Measurements from ENCODE around the gene SAMD9L. TPM values are rescaled to one million over a fixed set of nuclear protein-coding genes. Genes with fewer than 3 reads are reported as not detected.
A peak's percentile ranks its signal among the peaks of the same experiment; 100 is the strongest.

Gene SAMD9L
- total RNA-seq, 1 experiment from 2014 or later = 26.4 TPM

DNA sequence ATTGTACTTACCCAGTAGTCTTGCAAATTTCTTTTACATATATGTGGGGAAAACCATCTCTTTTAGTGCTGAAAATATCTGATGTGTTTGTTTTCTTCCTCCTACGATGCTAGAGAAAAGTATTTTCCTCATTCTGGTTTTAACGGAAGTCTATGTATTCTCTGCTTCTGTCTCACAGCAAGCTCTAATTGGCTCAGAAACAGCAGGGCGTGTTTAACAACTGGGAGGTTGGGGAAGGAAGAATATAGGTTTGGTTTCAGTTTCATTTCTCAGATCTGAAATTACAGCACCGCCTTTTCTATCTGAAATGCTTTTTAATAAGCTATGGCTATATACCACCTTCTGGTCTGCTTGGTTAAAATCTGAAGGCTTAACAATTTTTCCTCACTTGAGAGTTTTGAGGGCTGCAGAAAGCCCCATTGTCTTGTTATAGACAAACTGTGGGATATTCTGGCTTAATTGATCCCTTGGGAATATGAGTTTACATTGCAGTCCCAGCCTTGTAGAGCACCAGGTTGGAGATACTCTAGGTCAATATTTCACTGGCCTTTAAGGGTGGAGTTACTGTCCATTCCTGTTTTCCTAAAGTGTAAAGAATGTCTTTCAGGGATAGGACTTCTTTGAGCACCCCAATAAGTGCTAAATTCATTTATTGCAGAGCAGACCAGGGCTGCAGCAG, 30.2 kb downstream of the SAMD9L start, which contains the start of gene SAMD9:
TSS of gene SAMD9 (minus strand) at position 128 of the 679 bp plus-strand sequence. CDS start 11,882 bp downstream, outside the sequence.
- Histone ChIP-seq H3K9me2 (replicated peaks; ENCODE audit: insufficient read depth, low read length) (no peaks in the 10 kb centered on the region), H4K20me1 (ENCODE audit: insufficient read depth, low read depth, low read length) (no peaks in the 10 kb centered on the region), H3K36me3 (ENCODE audit: insufficient read depth, low read length) (peaks cover 10% of the 10 kb centered on the region), H3K4me1 (ENCODE audit: low read length) (peaks cover 31% of the 10 kb centered on the region), H3K79me2 (ENCODE audit: low read length) (peaks cover 34% of the 10 kb centered on the region), H3K9me3 (ENCODE audit: low read length) (no peaks in the 10 kb centered on the region), H3K27me3 (ENCODE audit: low read length) (no peaks in the 10 kb centered on the region), H3K4me3 (ENCODE audit: low read length) (peak within 1 kb of the TSS; percentile 69), H2AFZ (ENCODE audit: low read length) (peak within 1 kb of the TSS; percentile 68), H3K9ac (ENCODE audit: low read length) (peak within 1 kb of the TSS; percentile 54), H3K27ac (ENCODE audit: low read length) (peak within 1 kb of the TSS; percentile 60), H3K4me2 (ENCODE audit: low read depth, low read length, poor library complexity, severe bottlenecking) (peak within 1 kb of the TSS; percentile 79)
- DNase-seq = peak; percentile 96

DNA sequence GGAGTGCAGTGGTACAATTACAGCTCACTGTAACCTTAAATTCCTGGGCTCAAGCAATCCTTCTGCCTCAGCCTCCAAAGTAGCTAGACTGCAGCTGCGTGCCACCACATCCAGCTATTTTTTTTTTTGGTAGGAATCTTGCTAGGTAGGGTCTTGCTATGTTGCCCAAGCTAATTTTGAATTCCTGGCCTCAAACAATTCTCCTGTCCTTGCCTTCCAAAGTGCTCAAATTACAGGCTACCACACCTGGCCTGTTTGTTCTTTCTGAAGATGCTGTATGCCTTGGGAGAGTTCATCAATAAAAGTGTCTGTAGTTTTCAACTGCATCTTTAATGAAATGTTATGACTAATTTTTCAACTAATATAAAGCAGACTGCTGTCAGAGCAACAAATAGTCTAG, 30.9 kb downstream of the SAMD9L start:
- no peak overlapping the region for H2AFZ ChIP-seq (ENCODE audit: low read length)
- no peaks in the 10 kb centered on the region for H3K9me2 ChIP-seq (replicated peaks; ENCODE audit: insufficient read depth, low read length)
- peaks cover 34% of the 10 kb centered on the region for H3K79me2 ChIP-seq (ENCODE audit: low read length)
- peak overlapping the region; percentile 60 for H3K27ac ChIP-seq (ENCODE audit: low read length)
- H3K27me3 ChIP-seq (ENCODE audit: low read length) = no peaks in the 10 kb centered on the region
- H3K4me2 ChIP-seq (ENCODE audit: low read depth, low read length, poor library complexity, severe bottlenecking) = peak overlapping the region; percentile 79
- H3K4me1 ChIP-seq (ENCODE audit: low read length) = peaks cover 31% of the 10 kb centered on the region
- no peaks in the 10 kb centered on the region for H3K9me3 ChIP-seq (ENCODE audit: low read length)
- H4K20me1 ChIP-seq (ENCODE audit: insufficient read depth, low read depth, low read length) = no peaks in the 10 kb centered on the region
- peaks cover 10% of the 10 kb centered on the region for H3K36me3 ChIP-seq (ENCODE audit: insufficient read depth, low read length)
- peak overlapping the region; percentile 69 for H3K4me3 ChIP-seq (ENCODE audit: low read length)
- H3K9ac ChIP-seq (ENCODE audit: low read length) = peak overlapping the region; percentile 54
- DNase-seq = peak; percentile 45

DNA sequence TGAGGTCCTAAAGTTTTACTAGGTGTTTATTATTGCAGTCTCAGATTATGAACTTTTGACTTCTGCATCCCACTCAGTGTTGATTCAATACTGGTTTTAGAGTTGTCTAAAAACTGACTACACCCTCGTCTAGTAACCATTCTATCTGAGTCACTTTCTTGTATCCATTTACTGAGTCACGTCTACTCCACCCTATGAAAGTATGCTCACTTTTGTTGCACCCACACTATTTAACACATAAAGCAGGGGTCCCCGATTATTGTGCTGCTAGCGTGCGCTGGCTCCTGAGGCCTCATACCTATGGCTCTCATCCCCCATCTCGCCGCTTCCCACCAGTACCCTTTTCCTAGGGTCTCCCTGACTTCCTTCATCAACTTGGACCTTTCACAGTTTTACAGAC, 32.4 kb downstream of the SAMD9L start:
- Histone ChIP-seq H3K27ac (ENCODE audit: low read length) (no peak overlapping the region), H3K4me1 (ENCODE audit: low read length) (peaks cover 31% of the 10 kb centered on the region), H2AFZ (ENCODE audit: low read length) (no peak overlapping the region), H3K36me3 (ENCODE audit: insufficient read depth, low read length) (peaks cover 10% of the 10 kb centered on the region), H3K27me3 (ENCODE audit: low read length) (no peaks in the 10 kb centered on the region), H3K4me2 (ENCODE audit: low read depth, low read length, poor library complexity, severe bottlenecking) (peak overlapping the region; percentile 79), H3K9me3 (ENCODE audit: low read length) (no peaks in the 10 kb centered on the region), H3K9me2 (replicated peaks; ENCODE audit: insufficient read depth, low read length) (no peaks in the 10 kb centered on the region), H3K79me2 (ENCODE audit: low read length) (peaks cover 34% of the 10 kb centered on the region), H3K9ac (ENCODE audit: low read length) (0 out of 2 replicates have a peak overlapping the region, but pooled peaks have one; percentile 54), H4K20me1 (ENCODE audit: insufficient read depth, low read depth, low read length) (no peaks in the 10 kb centered on the region), H3K4me3 (ENCODE audit: low read length) (peak overlapping the region; percentile 69)
- DNase-seq = no peak

DNA sequence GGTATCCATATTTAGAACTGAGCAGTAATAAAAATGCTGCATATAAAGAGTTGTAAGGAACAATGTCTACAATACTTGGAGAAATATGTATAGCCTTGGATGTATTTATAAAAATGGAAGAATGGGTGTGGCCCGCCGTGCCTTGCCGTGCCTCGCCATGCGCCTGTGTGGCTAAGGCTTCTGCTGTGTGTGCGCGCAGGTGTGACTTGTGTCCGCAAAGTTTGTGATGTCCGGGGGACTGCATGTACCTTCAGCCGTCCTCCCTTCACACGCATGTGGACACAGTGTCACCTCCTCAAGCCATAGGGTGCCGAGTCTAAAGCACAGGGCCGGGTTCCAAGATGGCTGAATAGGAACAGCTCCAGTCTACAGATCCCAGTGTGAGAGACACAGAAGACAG, 40.2 kb downstream of the SAMD9L start:
- H3K36me3 ChIP-seq (ENCODE audit: insufficient read depth, low read length) = peaks cover 52% of the 10 kb centered on the region
- no peaks in the 10 kb centered on the region for H3K9me3 ChIP-seq (ENCODE audit: low read length)
- H2AFZ ChIP-seq (ENCODE audit: low read length) = no peak overlapping the region
- H3K27me3 ChIP-seq (ENCODE audit: low read length) = no peaks in the 10 kb centered on the region
- H3K27ac ChIP-seq (ENCODE audit: low read length) = no peak overlapping the region
- peaks cover 5% of the 10 kb centered on the region; the same call in 1 of the 2 replicates for H3K79me2 ChIP-seq (ENCODE audit: low read length)
- no peak overlapping the region for H3K4me3 ChIP-seq (ENCODE audit: low read length)
- no peak overlapping the region for H3K4me2 ChIP-seq (ENCODE audit: low read depth, low read length, poor library complexity, severe bottlenecking)
- H3K9ac ChIP-seq (ENCODE audit: low read length) = no peak overlapping the region
- no peaks in the 10 kb centered on the region for H4K20me1 ChIP-seq (ENCODE audit: insufficient read depth, low read depth, low read length)
- H3K9me2 ChIP-seq (replicated peaks; ENCODE audit: insufficient read depth, low read length) = no peaks in the 10 kb centered on the region
- no peak for DNase-seq
- no peaks in the 10 kb centered on the region for H3K4me1 ChIP-seq (ENCODE audit: low read length)

DNA sequence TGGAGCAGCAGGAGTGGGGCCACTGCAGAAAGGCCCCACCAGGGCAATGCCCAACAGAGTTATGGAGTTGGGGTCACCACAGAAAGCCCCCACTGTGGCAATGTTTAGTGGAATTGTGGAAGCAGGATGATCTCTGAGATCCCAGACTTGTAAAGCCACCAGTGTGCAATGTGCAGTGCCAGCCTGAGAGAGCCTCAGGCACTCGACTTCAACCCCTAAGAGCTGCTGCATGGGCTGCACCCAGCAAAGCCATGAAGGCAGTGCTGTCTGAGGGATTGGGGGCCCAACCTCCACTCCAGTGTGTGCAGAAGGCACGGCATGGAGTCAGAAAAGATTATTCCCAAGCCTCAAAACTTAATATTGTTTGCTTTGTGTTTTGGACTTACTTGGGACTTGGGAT, 50.8 kb downstream of the SAMD9L start:
- Histone ChIP-seq H3K27me3 (ENCODE audit: low read length) (no peaks in the 10 kb centered on the region), H3K36me3 (ENCODE audit: insufficient read depth, low read length) (no peaks in the 10 kb centered on the region), H2AFZ (ENCODE audit: low read length) (no peak overlapping the region), H3K79me2 (ENCODE audit: low read length) (no peaks in the 10 kb centered on the region), H3K4me2 (ENCODE audit: low read depth, low read length, poor library complexity, severe bottlenecking) (no peak overlapping the region), H3K9ac (ENCODE audit: low read length) (no peak overlapping the region), H3K9me3 (ENCODE audit: low read length) (no peaks in the 10 kb centered on the region; the same call in 1 of the 2 replicates), H3K4me1 (ENCODE audit: low read length) (no peaks in the 10 kb centered on the region), H3K27ac (ENCODE audit: low read length) (no peak overlapping the region), H3K9me2 (replicated peaks; ENCODE audit: insufficient read depth, low read length) (no peaks in the 10 kb centered on the region), H3K4me3 (ENCODE audit: low read length) (no peak overlapping the region), H4K20me1 (ENCODE audit: insufficient read depth, low read depth, low read length) (no peaks in the 10 kb centered on the region)
- no peak for DNase-seq

DNA sequence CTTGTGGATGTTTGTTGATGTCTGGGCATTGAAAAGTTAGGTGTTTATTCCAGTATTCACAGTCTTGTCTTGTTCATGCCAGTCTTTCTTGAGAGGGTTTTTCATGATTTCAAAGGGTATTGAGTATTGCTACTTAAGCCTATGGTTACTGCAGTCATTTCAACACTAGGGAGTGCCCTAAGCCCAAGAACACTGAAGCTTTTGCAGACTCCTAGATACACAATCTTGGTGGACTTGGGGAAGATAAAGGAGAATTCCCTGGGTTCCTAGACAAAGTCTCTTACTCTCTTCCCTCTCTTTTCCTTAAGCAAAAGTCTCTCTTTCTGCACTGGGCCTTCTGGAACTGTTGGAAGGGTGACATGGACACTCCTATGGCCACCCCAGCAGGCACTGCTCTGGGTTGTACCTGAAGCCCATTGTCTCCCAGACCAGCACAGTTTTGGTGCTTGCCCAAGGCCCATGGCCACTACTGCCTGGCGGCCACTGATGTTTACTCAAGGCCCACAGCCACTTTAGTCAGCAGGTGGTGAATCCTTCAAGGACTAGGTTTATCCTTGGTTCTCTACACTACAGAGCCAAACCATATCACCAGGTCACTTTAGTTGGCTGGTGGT, 55.3 kb downstream of the SAMD9L start:
- H3K36me3 ChIP-seq (ENCODE audit: insufficient read depth, low read length) = no peaks in the 10 kb centered on the region
- peak; percentile 74 for DNase-seq
- H3K4me1 ChIP-seq (ENCODE audit: low read length) = no peaks in the 10 kb centered on the region
- no peak overlapping the region for H3K9ac ChIP-seq (ENCODE audit: low read length)
- H3K27ac ChIP-seq (ENCODE audit: low read length) = no peak overlapping the region
- no peak overlapping the region for H3K4me3 ChIP-seq (ENCODE audit: low read length)
- H2AFZ ChIP-seq (ENCODE audit: low read length) = no peak overlapping the region
- H3K79me2 ChIP-seq (ENCODE audit: low read length) = no peaks in the 10 kb centered on the region
- no peaks in the 10 kb centered on the region for H3K9me2 ChIP-seq (replicated peaks; ENCODE audit: insufficient read depth, low read length)
- no peaks in the 10 kb centered on the region for H3K27me3 ChIP-seq (ENCODE audit: low read length)
- H4K20me1 ChIP-seq (ENCODE audit: insufficient read depth, low read depth, low read length) = no peaks in the 10 kb centered on the region
- no peak overlapping the region for H3K4me2 ChIP-seq (ENCODE audit: low read depth, low read length, poor library complexity, severe bottlenecking)
- H3K9me3 ChIP-seq (ENCODE audit: low read length) = peaks cover 8% of the 10 kb centered on the region

Other genes with a start within 250 kb of the SAMD9L start
- gene SAMD9, start 30.4 kb downstream of the SAMD9L start, total RNA-seq (2014; rRNA removed; shearing (Covaris generic); ENCODE audit: low replicate concordance) = 16.9 and 28.8 TPM in 2 replicates
- gene HEPACAM2, start 78.1 kb upstream of the SAMD9L start, total RNA-seq (2014; rRNA removed; shearing (Covaris generic); ENCODE audit: low replicate concordance) = 0.30 TPM in 1 of 2 replicates, not detected in the other
- gene VPS50, start 84.0 kb upstream of the SAMD9L start, total RNA-seq (2014; rRNA removed; shearing (Covaris generic); ENCODE audit: low replicate concordance) = 6.3 and 21.1 TPM in 2 replicates

All from Karpas-422 (cell line).